GM19023 (cell line): ENCODE data around the gene SEC14L5.

Experiments used
- ATAC-seq: cut with Tn5 transposase; IDR thresholded peaks from one replicate; pipeline ENCODE4 v1.9.1; 2021; ENCODE audit warnings: mild to moderate bottlenecking, moderate library complexity; ENCODE audit not compliant: unreplicated experiment

SEC14L5 gene

DNA sequence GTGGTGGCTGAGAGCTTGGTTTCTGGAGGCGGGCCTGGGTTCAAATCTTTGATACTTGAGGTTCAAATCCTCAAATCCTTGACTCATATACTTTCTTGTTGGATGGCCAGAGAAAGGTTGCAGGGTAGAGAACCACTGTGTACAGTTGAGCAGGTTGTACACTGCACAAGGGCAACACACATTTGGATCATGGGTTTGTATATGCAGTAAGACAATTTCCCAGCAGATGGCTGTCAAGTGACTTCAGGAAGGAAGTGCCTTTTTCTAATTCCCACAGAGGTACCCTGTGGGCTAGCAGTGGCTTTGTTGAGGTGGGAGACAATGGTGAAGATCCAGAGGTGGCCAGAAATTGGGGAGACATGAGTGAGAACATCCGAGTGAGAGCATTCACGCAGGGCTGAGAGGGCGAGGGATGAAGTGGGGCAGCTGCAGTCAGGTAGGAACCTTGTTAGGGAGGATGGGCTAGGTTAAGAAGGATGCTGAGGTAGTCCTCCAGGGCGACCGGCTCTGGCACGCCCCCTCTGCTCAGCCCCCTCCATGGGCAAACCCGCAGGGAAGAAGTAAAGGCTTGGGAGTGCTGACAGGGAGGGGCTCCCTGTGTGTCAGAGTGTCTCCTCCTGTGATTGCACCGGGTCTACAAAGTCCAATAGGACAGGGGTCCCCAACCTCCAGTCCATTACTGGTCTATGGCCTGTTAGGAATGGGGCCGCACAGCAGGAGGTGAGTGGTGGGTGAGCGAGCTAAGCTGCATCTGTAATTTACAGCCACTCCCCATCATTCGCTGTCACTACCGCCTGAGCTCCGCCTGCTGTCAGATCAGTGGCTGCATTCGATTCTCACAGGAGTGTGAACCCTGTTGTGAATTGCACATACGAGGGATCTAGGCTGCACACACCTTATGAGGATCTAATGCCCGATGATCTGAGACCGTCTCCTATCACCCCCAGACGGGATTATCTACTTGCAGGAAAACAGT is 104.9 kb downstream of the SEC14L5 start:
- no peak for ATAC-seq

DNA sequence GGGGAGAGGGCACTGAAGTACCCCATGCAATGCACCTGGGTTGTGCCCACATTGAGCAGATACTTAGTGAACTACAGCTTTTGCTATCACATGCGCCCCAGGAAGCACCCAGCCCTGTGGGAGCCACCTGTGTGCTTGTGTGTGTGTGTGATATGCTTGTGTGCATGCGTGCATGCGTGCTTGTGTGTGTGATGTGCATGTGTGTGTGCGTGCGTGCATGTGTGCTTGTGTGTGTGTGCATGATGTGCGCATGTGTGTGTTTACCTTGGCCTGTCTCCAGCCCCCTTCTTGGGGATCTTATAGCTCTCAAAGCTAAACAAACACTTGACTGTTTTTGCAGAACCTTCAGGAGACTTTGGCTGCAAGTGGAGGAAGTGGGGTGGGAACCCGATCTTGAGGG is 106.8 kb downstream of the SEC14L5 start:
- ATAC-seq = no peak

DNA sequence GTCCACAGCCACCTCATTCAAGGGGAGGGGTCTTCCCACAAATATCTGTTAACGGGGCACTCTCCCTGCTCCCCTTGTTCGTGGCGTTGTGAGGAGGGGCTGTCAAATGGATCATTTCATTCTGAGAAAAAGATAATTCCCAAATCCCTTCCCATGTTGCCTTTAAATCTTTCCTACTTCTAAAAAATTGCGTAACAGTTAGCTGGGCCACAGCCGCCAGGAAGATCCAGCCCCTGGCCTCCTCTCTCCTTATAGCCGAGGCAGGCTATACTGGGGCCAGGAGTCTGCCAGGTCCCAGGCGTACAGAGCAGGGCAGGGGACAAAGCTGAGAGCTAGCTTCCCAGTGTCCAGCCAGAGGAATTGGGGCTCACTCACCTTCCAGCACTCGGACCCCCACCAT is 107.2 kb downstream of the SEC14L5 start:
- ATAC-seq = no peak

DNA sequence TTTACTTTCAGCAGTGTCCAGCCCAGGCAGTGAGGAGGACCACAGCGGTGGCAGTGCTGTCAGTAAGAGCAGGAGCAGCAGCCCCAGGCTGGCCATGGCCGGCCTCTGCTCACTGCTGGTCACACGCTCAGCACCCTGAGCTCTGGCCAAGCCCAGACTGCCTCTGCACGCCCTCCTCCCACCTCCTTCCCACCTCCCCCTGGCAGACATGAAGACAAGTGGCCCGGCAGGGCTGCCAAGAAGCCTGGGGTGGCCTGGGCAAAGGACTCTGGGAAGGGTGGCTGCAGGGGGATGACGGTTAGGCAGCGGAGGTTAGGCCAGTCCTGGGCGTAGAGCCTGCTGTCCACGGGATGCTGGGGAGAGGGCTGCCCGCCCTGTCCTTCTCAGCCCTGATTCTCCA is 107.7 kb downstream of the SEC14L5 start, which contains the start of gene C16orf89:
C16orf89 (minus strand) TSS at position 144 of the 400 bp plus-strand sequence; CDS start at position 96, 48 bp downstream.
- ATAC-seq = no peak

DNA sequence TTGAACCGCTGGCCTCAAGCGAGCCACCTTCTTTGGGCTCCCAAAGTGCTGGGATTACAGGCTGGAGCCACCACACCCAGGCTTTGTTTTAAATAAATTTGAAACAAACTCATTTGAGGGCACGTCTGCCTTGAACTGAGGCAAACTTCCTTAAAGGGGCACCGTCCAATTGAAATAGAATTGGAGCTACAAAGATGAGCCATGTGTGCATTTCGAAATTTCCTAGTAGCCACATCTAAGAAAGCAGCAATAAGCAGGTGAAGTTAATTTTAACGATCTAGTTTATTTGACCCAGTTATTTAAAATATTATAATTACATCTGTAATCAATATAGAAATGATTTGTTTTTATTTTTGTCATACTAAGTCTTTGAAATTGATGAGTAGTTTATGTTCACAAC is 108.4 kb downstream of the SEC14L5 start:
- no peak for ATAC-seq
